Caco-2 (cell line): ENCODE measurements around the gene HPS1. TPM values are rescaled to one million over a fixed set of nuclear protein-coding genes. Genes with fewer than 3 reads are reported as not detected.

ENCODE experiments used
- BruUV-seq: library from RNA; stranded (reverse); fragments of 400-500 nt; replicated peaks from 2 replicates; lab custom pipeline; 2021; lab: Mats Ljungman, UMichigan
- CTCF ChIA-PET: fragments of 300-600 bp; sonication (Branson Sonifier 250); formaldehyde crosslinking; loops from one replicate; lab custom pipeline; 2022; ENCODE audit warnings: antibody characterized with exemption; lab: Charles Lee
- POLR2A ChIA-PET: fragments of 300-600 bp; sonication (Branson Sonifier 250); formaldehyde crosslinking; loops from one replicate; lab custom pipeline; 2022; ENCODE audit warnings: antibody characterized with exemption; lab: Charles Lee
- DNase-seq, 2 experiments: peaks; one replicate each; pipeline versions ENCODE4 v3.0.0 to v3.0.0-alpha.2; 2020 to 2022
- H3K27me3 ChIP-seq: replicated peaks from 2 replicates; pipeline ENCODE4 v1.6.0; 2011; ENCODE audit warnings: low read length; ENCODE audit not compliant: control insufficient read depth, insufficient read depth
- H3K36me3 ChIP-seq: 2 replicates; pipeline ENCODE4 v1.5.1; 2011; ENCODE audit warnings: low read length; ENCODE audit not compliant: control insufficient read depth, insufficient read depth
- H3K4me1 ChIP-seq: fragments of 250-450 bp; sonication (Bioruptor Pico); 2 replicates; pipeline ENCODE4 v1.5.1; 2020; ENCODE audit warnings: mild to moderate bottlenecking
- H3K4me3 ChIP-seq: 2 replicates; pipeline ENCODE4 v1.5.1; 2011; ENCODE audit warnings: low read depth, mild to moderate bottlenecking, control low read depth, low read length
- H3K9me3 ChIP-seq: fragments of 250-450 bp; sonication (Bioruptor Pico); 2 replicates; pipeline ENCODE4 v1.5.1; 2020; ENCODE audit warnings: mild to moderate bottlenecking, moderate library complexity
- H3K27ac Mint-ChIP-seq: one replicate; pipeline ENCODE4 v1.8.0; 2022; ENCODE audit warnings: mixed read lengths; ENCODE audit not compliant: unreplicated experiment
- H3K27me3 Mint-ChIP-seq: one replicate; pipeline ENCODE4 v1.8.0; 2022; ENCODE audit warnings: mixed read lengths; ENCODE audit not compliant: insufficient read depth, unreplicated experiment
- H3K36me3 Mint-ChIP-seq: one replicate; pipeline ENCODE4 v1.8.0; 2022; ENCODE audit warnings: mild to moderate bottlenecking, mixed read lengths; ENCODE audit not compliant: insufficient read depth, unreplicated experiment
- H3K4me1 Mint-ChIP-seq: one replicate; pipeline ENCODE4 v1.8.0; 2022; ENCODE audit warnings: low read depth, mixed read lengths; ENCODE audit not compliant: unreplicated experiment
- H3K4me3 Mint-ChIP-seq: one replicate; pipeline ENCODE4 v1.8.0; 2022; ENCODE audit warnings: mild to moderate bottlenecking, moderate library complexity, mixed read lengths; ENCODE audit not compliant: unreplicated experiment
- H3K9me3 Mint-ChIP-seq: one replicate; pipeline ENCODE4 v1.8.0; 2022; ENCODE audit warnings: mixed read lengths; ENCODE audit not compliant: unreplicated experiment
- intact Hi-C: fragments of 100-400 bp; cut with micrococcal nuclease; formaldehyde crosslinking; loops from one replicate; pipeline ENCODE4 v1.10.0; 2022; ENCODE audit not compliant: unreplicated experiment
- total RNA-seq: library from RNA; stranded (reverse); gene quantifications from 2 replicates; pipeline ENCODE4 v1.2.3, GENCODE V29; 2022
- TF ChIP-seq, protein P1 (sequence below), 2 experiments: fragments of 200-600 bp in 1 of 2; IDR thresholded peaks; 1 replicate in 1 of 2; 2 replicates in 1 of 2; pipeline versions ENCODE4 v1.5.1 to v1.8.0; 2011 to 2022; ENCODE audit warnings: antibody characterized with exemption in 1 of 2, control low read depth in 1 of 2, inconsistent platforms in 1 of 2, low read depth in 1 of 2, low read length in 1 of 2, mild to moderate bottlenecking in 1 of 2, moderate library complexity in 1 of 2; ENCODE audit not compliant: insufficient read depth in 1 of 2, severe bottlenecking in 1 of 2, unreplicated experiment in 1 of 2

The HPS1 gene
- total RNA-seq, 1 experiment from 2014 or later = 51.9 TPM

DNA sequence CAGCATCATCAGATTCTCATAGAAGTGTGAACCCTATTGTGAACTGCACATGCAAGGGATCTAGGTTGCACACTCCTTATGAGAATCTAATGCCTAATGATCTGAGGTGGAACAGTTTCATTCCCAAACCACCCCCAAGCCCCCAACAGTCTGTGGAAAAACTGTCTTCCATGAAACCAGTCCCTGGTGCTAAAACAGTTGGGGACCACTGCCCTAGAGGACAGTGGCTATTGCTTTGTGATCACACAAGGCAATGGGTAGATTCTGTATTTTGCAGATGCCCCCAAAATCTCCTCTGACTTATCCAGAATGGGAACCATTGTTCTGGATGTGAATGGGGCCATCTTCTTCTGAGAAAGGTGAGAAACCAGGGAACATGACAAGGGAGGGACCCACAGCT is 31.1 kb upstream of the HPS1 start:
- H3K27me3 Mint-ChIP-seq = peaks cover 6% of the 10 kb centered on the region

DNA sequence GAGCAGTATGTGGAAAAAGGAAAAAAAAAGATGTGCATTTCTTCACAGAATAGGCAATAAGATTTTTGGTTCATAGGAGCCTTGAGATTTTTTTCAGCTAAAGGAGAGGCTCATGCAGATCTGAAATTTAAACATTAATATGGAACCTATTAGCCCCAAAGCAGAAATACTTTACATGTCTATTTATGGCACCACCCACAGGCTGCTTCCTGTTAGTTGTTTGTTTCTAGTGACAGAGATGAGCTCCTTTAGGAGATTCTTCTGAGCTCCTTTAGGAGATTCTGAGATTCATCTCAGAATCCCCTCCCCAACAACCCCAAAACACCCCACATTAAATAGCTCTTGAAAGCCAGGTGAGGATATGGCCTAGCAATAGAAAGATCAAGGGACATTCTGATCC is 27.9 kb upstream of the HPS1 start:
- Histone ChIP-seq H3K4me3 (no peak overlapping the region), H3K9me3 (no peaks in the 10 kb centered on the region), H3K4me1 (no peaks in the 10 kb centered on the region), H3K36me3 (no peaks in the 10 kb centered on the region), H3K27me3 (no peaks in the 10 kb centered on the region)
- ChIA-PET CTCF (no interaction called here), POLR2A (no interaction called here)
- no peak overlapping the region for H3K27ac Mint-ChIP-seq
- DNase-seq = no peak
- intact Hi-C loops = no loop called here
- no TSS peak for BruUV-seq
- no peaks in the 10 kb centered on the region for H3K4me1 Mint-ChIP-seq
- H3K27me3 Mint-ChIP-seq = peaks cover 11% of the 10 kb centered on the region
- H3K9me3 Mint-ChIP-seq = no peaks in the 10 kb centered on the region
- TF ChIP-seq, protein P1, sequence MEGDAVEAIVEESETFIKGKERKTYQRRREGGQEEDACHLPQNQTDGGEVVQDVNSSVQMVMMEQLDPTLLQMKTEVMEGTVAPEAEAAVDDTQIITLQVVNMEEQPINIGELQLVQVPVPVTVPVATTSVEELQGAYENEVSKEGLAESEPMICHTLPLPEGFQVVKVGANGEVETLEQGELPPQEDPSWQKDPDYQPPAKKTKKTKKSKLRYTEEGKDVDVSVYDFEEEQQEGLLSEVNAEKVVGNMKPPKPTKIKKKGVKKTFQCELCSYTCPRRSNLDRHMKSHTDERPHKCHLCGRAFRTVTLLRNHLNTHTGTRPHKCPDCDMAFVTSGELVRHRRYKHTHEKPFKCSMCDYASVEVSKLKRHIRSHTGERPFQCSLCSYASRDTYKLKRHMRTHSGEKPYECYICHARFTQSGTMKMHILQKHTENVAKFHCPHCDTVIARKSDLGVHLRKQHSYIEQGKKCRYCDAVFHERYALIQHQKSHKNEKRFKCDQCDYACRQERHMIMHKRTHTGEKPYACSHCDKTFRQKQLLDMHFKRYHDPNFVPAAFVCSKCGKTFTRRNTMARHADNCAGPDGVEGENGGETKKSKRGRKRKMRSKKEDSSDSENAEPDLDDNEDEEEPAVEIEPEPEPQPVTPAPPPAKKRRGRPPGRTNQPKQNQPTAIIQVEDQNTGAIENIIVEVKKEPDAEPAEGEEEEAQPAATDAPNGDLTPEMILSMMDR (IDR thresholded peaks at IDR 0.05; ENCODE audit: insufficient read depth in 1 of 2, low read depth in 1 of 2, low read length in 1 of 2, severe bottlenecking in 1 of 2, unreplicated experiment in 1 of 2) = no peak
- no peaks in the 10 kb centered on the region for H3K36me3 Mint-ChIP-seq
- H3K4me3 Mint-ChIP-seq = no peak overlapping the region

More for the DNA sequence above, 31.1 kb upstream of the HPS1 start:
- H3K27ac Mint-ChIP-seq = no peak overlapping the region
- no peaks in the 10 kb centered on the region for H3K27me3 ChIP-seq
- TF ChIP-seq, protein P1 (IDR thresholded peaks at IDR 0.05; ENCODE audit: insufficient read depth in 1 of 2, low read depth in 1 of 2, low read length in 1 of 2, severe bottlenecking in 1 of 2, unreplicated experiment in 1 of 2) = no peak
- BruUV-seq = no TSS peak
- ChIA-PET POLR2A (no interaction called here), CTCF (no interaction called here)
- H3K4me1 ChIP-seq = no peaks in the 10 kb centered on the region
- intact Hi-C loops = no loop called here
- no peak overlapping the region for H3K4me3 Mint-ChIP-seq
- H3K36me3 Mint-ChIP-seq = no peaks in the 10 kb centered on the region
- H3K4me3 ChIP-seq = no peak overlapping the region
- no peak for DNase-seq
- no peaks in the 10 kb centered on the region for H3K9me3 Mint-ChIP-seq
- H3K4me1 Mint-ChIP-seq = no peaks in the 10 kb centered on the region
- no peaks in the 10 kb centered on the region for H3K9me3 ChIP-seq
- no peaks in the 10 kb centered on the region for H3K36me3 ChIP-seq

DNA sequence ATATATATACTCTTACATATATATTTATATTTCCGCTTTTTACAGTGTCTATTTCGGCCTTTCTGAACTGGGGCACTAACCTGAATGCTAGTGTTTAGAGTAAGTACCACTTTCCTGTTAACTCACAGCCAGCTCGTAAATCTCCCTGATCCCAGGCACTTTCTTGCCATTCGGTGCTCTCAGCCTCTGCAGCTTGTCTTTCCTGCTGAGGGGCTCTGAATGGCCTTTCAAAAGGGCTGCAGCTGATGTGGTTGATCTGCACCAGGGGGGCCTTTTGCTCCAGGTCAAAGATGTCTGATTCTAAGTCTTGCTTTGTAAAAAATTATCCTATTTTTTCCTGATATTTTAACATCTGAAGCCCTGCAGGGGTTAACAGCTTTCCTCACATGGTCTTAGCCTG is 25.5 kb upstream of the HPS1 start:
- BruUV-seq = no TSS peak
- TF ChIP-seq, protein P1 (IDR thresholded peaks at IDR 0.05; ENCODE audit: insufficient read depth in 1 of 2, low read depth in 1 of 2, low read length in 1 of 2, severe bottlenecking in 1 of 2, unreplicated experiment in 1 of 2) = no peak
- no peak for DNase-seq
- no peaks in the 10 kb centered on the region for H3K36me3 Mint-ChIP-seq
- Histone ChIP-seq H3K4me1 (0 out of 2 replicates have a peak, but pooled peaks cover under 1% of the 10 kb centered on the region), H3K4me3 (no peak overlapping the region), H3K27me3 (no peaks in the 10 kb centered on the region), H3K9me3 (no peaks in the 10 kb centered on the region), H3K36me3 (no peaks in the 10 kb centered on the region)
- ChIA-PET CTCF (no interaction called here), POLR2A (no interaction called here)
- intact Hi-C loops = no loop called here
- peaks cover 11% of the 10 kb centered on the region for H3K27me3 Mint-ChIP-seq
- H3K27ac Mint-ChIP-seq = no peak overlapping the region
- no peaks in the 10 kb centered on the region for H3K9me3 Mint-ChIP-seq
- peaks cover 4% of the 10 kb centered on the region for H3K4me1 Mint-ChIP-seq
- H3K4me3 Mint-ChIP-seq = no peak overlapping the region
